ENCODE data around the gene MYO16.

DNA sequence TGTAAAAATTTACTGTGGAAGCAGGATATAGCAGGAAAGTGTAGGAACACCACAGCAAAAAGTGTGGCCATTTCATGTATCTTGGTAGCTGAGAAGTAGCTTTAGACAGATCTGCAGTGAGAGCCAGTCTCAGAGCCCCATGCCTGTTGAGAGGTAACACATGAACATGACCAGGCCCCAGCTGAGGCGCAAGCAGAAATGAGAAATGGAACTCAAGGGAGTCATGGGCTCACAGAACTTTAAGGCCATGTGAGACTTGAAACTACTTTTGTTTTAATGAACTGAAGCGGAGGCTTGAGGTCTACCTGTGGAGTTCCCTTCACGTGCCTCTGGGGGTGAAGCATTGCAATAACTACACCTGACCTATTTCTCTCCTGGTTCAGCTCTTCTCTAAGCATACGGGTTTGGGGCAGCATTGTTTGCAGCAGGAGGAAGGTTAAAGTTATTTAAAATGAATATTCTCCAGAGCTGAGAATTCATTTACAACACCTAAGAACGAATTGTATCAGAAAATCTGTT, 3.3 kb downstream of the MYO16 start:
- TF ChIP-seq CTCF (conservative IDR thresholded peaks at IDR 0.05) (no peak), ZFX (IDR thresholded peaks at IDR 0.05) (no peak)

Data from C4-2B (cell line).